ENCODE results near the gene SP5.
"Not testable (repeated sequence)": the region's sequence is repeated elsewhere in the genome, so short reads cannot be mapped to it uniquely, and the experiment has no call there.

The SP5 gene

DNA sequence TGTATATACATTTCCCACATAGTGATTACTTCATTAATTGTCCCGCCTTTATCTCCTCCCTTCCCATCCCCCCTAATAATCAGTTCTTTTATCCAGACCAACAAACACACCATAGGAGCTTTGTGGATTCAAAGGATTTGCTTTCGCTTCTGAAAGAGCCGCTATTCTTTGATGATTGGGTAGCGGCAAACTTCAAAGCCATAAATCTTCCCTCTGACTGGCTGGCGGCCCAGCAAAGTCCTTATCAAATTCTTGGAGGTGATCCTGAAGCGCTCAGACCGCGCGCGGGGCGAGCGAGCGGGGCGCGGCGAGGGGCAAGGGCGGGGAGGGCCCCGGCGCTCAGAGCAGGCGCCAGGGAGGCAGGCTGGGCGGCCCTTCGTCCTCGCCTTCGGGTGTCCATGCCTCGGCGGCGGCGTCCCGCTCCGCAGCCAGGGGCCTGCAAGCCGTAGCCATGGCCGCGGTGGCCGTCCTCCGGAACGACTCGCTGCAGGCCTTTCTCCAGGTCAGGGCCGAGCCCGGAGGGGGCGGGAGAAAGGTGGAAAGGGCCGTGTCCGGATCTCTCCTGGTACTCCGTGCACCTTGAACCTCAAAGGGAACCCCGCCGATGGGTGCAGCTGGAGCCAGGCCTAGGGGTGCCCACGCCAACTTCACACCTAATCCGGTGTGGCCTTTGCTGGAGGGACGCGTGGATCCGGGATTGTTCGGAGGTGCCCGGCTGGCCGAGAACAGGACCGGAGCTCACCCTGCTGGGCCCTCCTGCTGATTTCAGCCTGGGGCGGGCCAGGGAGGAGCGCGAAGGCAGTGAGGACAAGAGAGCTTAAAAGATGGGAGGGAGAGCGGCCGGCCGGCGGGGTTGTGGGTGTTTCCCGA lies at the start of gene SP5:
Gene SP5, plus strand, starts transcription at position 276 of the 870 bp plus-strand sequence. Its CDS starts 176 bp downstream, at position 452.
- DNase-seq (ENCODE audit: low read depth in 2 of 2), result no peak

DNA sequence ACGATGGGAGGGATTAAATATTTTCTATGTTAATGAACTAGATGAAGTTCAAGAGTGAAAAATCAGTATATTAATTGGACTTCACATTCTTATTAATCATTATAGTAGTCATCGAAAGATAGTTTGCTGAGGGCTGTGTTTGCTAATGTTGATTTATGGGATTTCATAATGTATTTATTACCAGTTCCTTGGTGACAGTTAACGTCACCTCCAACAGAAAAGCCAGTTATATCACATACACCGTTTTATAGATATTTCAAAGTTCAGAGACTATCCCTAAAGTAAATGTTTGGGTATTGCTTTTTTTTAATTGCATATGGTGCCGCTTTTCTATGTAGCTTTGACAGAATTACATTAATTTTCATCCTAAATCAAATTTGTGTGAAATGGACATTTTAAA lies 49.4 kb upstream of the SP5 start:
- no peak for DNase-seq (ENCODE audit: low read depth in 2 of 2)

DNA sequence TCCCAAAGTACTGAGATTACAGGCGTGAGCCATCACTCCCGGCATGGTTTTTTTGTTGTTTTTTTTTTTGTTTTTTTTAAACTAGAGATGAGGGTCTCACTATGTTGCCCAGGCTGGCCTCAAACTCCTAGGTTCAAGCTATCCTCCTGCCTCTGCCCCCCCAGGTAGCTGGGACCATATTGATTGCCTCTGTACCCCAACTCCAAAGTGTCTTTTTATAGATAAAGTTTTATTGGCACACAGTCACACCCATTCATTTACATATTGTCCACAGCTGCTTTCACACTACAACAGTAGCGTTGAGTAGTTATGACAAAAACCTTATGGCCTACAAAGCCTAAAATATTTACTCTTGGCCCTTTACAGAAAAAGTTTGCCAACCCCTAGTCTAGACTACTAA lies 45.2 kb upstream of the SP5 start:
- DNase-seq (ENCODE audit: low read depth in 2 of 2), result no peak

DNA sequence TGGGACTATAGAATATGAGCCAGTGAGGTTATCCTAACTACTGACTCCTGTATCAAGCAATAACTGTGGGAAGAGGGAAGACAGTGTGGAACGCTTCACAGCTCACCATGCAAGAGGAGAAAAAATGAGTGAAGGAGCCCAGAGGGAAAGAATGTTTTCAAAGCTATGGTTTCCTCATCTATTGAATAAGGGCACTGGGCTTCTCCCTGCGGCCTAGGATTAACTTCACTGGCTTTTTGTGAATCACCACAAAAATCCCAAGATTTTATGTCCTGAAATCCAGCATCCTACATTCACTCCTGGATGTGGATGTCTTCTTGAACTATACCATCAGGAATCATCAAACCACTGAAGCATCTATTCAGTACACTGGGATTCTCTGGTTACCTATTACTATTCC lies 44.5 kb upstream of the SP5 start:
- no peak for DNase-seq (ENCODE audit: low read depth in 2 of 2)

DNA sequence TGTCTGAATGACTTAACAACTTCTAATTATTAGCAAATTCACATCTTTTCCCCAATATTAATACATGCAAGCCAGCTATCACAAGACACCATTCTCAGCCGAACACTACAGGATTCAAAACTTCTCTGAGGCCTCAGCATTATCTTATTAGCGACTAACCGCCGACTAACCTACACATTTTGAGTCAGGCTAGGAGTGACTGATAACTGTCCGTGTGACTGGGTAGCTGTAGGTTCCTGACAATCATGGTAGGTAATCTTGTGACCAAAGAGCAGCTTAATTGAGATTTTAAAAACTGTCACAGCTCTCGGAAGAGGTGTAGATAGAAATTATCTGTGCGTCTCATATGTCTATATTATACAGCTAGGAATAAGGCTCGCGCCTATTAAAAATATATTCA lies 44.1 kb upstream of the SP5 start:
- DNase-seq (ENCODE audit: low read depth in 2 of 2), result no peak

DNA sequence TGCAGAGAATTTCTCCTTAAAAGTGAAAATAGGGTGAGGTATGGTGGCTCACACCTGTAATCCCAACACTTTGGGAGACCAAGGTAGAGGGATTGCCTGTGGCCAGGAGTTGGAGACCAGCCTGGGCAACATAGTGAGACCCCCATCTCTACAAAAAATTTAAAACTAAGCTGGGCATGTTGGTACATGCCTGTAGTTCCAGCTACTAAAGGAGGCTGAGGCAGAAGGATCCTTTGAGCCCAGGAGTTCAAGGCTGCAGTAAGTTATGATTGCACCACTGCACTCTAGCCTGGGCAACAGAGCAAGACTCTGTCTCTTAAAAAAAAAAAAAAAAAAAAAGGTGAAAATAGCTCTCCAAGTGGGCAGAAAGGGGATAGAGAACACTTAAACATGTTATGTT lies 40.9 kb upstream of the SP5 start:
- not testable (repeated sequence) for DNase-seq (ENCODE audit: low read depth in 2 of 2)

DNA sequence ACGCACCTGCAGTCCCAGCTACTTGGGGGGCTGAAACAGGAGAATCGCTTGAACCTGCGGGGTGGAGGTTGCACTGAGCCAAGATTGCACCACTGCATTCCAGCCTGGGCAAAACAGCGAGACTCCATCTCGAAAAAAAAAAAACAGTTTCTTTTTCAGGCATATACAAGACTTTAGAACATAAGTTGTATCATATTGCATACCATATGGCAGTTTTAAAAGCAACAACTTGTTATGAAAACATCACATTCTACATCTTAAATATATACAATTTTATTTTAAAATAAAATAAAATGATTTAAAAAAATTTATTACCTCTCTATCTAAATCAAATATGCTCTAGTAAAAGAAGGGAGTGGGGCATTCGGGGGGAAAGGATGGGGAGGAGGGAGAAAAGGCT lies 39.4 kb upstream of the SP5 start:
- DNase-seq (ENCODE audit: low read depth in 2 of 2), result no peak

DNA sequence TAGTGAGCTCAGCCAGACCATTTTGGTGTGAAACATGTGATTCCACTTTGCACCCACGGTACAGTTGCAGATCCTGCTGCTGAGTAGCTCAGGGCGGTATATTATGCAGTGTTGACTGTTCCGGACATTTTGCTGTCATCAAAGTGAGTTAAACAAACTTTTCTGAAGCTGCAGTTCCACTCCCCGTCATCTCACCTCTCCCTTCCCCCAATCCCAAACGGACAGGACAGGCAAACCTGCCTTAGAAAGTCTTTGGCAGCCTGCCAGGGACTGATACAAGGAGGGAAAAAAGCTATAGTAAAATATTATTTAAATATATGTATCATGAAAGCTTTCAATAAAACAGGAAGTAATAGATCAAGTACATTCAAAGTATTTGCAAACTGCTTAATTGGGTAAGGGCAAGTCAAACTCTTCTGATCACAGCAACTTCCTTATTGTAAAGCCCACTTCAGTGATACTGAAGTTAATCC lies 35.5 kb upstream of the SP5 start:
- DNase-seq (ENCODE audit: low read depth in 2 of 2), result no peak

DNA sequence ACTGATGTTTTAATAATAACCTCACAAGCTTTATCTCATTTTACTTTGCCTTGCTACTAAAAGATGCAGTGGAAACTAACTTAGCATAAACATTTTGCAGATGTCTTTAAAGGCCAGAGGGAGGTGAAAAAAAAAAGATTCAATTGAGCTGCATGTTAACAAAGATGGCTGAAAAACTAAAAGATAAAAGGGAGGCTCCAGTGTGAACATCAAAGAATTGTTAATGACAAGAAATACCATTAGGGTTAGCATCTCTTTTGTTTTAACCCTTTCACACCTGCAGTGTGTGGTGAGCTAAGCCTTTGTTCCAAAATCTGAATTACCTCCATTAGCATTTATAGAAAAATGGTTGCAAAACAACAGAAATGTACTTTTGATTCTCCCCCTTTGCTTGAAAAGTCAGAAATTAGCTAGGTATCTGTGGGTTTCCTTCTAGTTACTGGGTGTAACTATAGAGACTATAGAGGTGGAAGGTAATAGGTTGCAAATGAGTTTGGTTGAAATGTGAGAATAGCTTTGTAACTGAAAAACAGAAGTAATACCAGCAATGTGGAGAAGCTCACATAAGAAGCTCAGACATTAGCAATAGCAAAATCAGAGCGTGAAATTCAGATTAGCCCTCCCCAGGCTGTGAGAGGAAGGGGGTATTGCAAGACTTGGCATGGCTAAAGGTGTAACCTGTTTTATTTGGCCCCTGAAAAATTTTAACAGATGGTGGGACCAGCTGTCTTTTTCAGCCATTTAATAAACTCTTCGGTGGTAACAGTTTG lies 34.8 kb upstream of the SP5 start:
- DNase-seq (ENCODE audit: low read depth in 2 of 2), result no peak

DNA sequence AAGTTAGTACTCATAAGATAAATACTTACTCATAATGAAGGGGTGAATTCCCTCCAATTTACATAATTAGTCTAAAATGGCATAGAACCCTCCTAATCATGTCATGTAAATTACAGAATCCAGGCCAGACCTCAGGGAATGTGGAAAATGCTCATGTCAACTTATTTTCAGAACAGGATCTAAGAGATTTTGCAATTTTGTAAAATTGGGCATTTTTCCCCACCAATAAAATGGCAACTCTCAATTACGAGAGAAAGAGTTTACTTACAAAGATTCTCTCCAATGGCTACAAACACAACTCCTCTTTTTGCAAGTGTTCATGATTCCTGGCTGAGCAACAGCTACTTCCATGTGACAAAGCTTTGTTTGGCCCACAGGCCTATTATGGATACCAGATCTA lies 33.8 kb upstream of the SP5 start:
- DNase-seq (ENCODE audit: low read depth in 2 of 2), result no peak

DNA sequence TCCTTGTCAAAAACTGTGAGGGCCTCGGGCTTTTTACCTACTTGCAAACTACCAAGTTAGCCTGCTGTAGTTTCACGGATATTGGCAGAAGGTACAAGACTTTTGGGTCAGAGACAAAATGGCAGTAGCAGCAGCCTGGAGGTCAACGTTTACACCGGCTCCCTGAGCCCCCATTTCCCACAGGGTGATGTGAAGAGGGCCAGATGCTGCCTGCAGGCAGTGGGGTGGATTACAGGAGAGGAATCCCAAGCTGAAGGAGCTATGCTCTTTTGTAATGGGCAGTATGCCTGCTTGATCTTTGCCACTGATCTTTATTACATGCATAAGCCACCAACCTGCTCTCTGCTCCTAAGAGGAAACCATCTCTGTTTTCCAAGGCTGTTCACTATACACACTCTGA lies 29.5 kb upstream of the SP5 start:
- no peak for DNase-seq (ENCODE audit: low read depth in 2 of 2)

DNA sequence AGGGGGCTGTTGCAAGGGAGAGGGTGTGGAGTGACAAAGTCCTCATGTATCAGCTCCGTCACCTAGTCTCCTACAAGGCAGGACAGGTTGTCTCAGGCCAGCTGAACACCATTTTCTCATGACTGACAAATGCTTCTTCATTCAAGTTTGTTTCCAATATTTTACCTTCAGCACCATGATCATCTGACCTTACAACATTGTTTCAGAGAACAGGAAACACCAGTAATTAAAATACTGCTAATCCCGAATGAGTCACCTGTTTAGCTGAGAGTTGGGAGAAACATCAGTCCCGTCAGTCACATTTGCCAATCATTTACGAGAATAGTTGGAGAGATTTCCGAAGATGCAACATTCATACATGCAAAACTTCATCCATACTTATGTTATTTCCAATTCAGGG lies 25.7 kb upstream of the SP5 start:
- DNase-seq (ENCODE audit: low read depth in 2 of 2), result no peak

DNA sequence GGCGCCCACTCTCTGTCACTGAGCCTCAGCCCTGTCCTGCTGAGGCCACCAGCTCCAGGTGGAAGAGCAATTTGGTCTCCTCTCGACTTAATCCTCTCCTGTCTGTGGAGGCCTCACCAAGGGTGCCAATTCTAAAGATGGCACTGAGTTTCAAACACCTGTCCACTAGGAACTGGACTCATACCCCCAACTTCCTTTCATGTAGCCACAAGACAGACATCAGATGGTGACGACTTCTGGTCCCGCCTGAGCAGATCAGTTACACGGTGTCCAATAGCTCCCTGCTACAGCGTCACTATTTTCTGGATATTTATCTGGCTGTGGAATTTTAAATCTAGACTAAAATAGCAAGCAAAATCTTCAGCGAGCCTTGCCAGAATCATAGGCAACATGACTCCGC lies 24.5 kb upstream of the SP5 start:
- no peak for DNase-seq (ENCODE audit: low read depth in 2 of 2)

DNA sequence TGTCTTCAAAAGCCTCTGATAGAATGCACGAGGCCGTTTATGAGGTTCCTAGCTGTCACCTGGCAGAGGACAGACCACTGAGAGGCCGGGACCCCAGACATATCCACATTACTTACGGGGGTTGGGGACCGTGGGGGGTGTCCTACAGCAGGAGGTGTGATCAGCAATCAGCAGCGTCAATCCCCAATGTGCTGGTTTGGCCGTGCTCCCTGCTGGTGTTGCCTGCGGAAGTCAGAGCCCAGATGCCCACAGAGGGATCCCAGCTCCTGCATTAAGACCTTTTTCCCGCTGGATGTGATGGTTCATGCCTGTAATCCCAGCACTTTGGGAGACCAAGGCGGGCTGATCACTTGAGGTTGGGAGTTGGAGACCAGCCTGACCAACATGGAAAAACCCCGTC lies 20.8 kb upstream of the SP5 start:
- DNase-seq (ENCODE audit: low read depth in 2 of 2), result no peak

DNA sequence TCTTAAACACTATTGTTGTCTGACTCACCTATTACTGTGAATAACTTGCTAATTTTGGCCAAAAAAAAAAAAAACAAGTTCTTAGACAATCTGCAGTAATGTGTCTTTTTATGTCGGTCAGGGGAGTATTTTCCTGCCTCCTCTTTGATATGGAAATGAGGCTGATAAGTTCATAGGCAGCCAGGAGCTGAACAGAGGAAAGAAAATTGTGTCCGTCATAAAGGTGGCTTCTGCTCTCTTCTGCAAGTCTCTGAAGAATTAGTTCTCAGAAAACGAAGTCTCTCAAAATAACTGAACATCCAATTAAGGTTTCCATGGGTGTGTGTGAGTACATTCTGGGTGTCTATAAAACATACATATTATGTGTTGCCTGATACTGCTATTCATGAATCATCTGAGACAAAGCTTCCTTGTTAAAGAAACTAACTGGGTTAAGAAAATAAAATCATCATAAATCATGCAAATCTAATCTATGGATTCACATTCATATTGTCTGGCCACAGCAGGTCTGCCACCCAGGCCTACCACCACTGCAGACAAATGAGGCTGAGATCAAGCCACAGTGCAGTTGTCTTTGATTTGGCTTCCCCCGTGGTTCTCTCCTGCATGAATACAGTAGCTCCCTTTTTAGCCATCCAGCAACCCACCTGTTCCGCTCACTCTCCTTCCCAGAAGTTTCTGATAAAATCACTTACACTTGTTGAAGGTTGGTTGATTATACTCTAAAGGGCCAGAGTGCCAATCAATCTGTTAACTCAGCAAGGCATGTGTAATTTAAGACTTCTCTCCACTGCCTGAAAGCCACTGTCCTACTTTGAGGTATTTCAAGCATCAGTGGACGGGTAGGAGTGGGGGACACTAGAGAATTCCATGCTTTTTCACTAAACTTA lies 19.4 kb upstream of the SP5 start:
- no peak for DNase-seq (ENCODE audit: low read depth in 2 of 2)

DNA sequence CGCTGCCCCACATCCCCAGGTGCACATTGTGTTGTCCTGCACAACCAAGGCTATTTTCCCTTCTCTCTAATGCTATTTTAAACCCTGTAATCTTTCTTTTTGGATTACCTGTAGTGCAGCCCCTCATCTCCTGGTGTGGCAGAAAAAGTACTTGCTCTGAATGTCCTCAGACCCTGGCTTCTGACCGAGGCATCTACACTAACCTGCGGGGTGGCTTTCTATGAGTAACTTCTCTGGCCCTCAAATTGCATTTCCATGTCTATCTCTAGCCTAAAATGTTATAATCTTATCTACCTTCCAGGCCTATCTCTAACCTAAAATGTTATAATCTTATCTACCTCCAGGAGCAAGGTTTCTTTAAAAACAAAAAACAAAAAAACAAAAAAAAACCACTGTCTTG lies 18.2 kb upstream of the SP5 start:
- DNase-seq (ENCODE audit: low read depth in 2 of 2), result no peak

DNA sequence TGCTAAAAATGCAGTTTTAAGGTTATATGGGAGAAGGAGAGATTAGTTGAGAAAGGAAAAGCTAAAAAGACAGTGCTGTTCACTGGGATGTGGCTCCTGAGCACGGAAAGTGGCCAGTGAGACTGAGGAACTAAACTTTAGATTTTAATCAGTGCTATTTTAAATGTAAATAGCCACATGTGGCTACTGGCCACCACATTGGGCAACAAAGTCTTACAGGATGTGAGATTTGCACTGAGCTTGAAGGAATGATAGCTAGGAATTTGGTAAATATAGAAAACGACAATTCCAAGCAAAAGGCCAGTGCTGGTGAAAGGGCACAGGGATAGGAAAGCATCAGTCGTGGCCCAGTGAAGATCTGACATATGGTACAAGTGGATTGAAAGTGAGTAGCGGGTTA lies 14.1 kb upstream of the SP5 start:
- no peak for DNase-seq (ENCODE audit: low read depth in 2 of 2)

DNA sequence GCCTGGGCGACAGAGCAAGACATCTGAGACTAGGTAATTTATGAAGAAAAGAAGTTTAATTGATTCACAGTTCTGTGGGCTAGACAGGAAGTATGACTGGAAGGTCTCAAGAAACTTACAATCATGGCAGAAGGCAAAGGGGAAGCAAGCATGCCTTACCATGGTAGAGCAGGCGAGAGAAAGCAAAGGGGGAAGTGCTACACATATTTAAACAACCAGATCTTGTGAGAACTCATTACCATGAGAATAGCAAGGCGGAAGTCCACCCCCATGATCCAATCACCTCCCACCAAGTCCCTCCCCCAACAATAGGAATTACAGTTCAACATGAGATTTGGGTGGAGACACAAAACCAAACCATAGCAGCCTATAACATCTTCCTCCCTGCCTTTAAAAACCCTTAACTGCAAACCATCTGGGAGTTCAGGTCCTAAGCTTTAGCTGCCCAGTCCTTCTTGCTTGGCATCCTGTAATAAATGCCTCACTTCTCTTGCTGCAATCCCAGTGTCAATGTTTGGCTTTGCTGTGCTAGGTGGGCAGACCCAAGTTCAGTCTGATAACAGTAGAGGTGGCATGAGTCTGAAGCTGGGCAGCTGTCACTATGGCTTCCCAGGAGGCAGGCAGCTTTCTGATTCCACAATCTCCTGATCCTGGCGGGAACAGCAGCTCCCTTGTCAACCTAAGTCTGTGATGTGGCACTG lies 11.2 kb upstream of the SP5 start:
- DNase-seq (ENCODE audit: low read depth in 2 of 2), result no peak

DNA sequence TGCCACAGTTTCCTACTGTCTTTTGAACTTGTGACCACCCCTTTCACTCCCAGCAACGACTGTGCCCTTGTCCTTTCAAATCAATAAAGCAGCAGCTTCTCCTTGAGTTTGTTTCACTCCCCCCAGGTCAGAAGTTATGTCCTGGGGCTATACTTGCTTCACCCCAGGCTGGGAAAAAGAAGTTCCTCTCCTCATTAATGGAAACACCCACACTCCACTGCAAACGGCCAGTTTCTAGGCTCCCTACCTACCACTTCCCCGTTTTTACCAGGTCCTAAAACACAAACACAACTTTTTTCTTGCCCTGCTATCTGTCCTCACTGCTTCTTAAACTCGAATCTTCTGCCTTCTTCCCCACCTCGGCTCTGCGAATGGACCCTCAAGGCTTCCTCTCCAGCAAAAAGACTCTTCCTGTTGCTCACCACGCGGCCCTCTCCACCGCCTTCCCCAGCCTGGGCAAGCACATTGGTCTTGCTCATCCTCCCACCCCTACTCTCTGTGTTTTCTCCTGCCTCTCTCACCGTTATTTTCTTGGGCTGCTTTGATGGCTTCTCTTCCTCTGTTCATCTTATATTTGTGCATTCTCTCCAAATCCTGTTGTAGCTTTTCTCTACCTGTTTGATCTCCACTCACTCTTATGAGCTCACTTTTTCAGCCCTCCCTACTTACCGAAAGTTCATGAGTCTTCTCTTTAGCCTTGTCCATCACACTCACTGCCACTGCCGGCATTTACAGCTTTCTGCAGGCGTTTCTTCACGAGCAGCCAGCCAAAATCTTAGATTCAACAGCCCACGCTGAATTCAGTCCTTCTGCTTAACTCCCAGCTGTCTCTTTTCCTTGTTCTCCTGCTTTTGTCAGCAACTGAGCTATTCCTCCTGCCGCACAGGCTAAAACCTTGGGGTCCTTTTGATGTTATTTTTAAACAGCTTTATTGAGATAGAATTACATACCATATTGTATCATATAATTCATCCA lies 7.0 kb upstream of the SP5 start:
- DNase-seq (ENCODE audit: low read depth in 2 of 2), result no peak

DNA sequence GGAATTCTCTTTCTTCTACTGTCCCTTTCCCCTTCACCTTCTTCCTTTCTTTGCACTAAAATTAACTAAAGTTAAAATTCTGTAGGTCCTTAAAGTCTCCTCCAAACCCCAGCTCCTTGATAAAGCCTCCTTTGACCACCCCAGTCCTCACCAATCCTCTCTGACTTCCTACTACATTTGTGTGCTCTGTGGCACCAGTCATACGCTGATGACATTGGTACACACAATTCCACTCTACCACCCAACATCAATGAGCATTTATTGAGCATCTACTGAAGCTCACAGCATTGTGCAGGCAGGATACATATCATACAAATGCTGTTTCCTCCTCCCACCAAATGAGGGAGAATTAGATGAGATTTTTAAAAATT lies 4.5 kb upstream of the SP5 start:
- no peak for DNase-seq (ENCODE audit: low read depth in 2 of 2)
